ENCODE measurements around the gene ZNF680.
"Not testable (repeated sequence)": the region's sequence is repeated elsewhere in the genome, so short reads cannot be mapped to it uniquely, and the experiment has no call there.

ZNF680 gene

GRCh38 chr7:64562626-64563278, at the start of gene ZNF680:
ZNF680 (minus strand) TSS chr7:64563071; CDS start chr7:64562954, 117 bp downstream.
- FAIRE-seq = peak; percentile 81

- FAIRE-seq = no peak
Observed at GRCh38 chr7:64612452-64612851, 49.6 kb upstream of the ZNF680 start.

- FAIRE-seq = no peak
Observed at GRCh38 chr7:64611717-64612116, 48.8 kb upstream of the ZNF680 start.

GRCh38 chr7:64610997-64611396, 48.1 kb upstream of the ZNF680 start:
- FAIRE-seq = no peak

GRCh38 chr7:64608116-64608910, 45.4 kb upstream of the ZNF680 start:
- FAIRE-seq = no peak

GRCh38 chr7:64606385-64606784, 43.5 kb upstream of the ZNF680 start:
- no peak for FAIRE-seq

GRCh38 chr7:64603271-64603670, 40.4 kb upstream of the ZNF680 start:
- FAIRE-seq = no peak

GRCh38 chr7:64602518-64602917, 39.6 kb upstream of the ZNF680 start:
- FAIRE-seq = no peak

- no peak for FAIRE-seq
Observed at GRCh38 chr7:64602086-64602485, 39.2 kb upstream of the ZNF680 start.

- FAIRE-seq = no peak
Observed at GRCh38 chr7:64599359-64599758, 36.5 kb upstream of the ZNF680 start.

- FAIRE-seq = no peak
Observed at GRCh38 chr7:64590971-64591370, 28.1 kb upstream of the ZNF680 start.

GRCh38 chr7:64581926-64582894, 19.3 kb upstream of the ZNF680 start:
- no peak for FAIRE-seq

GRCh38 chr7:64581391-64581790, 18.5 kb upstream of the ZNF680 start:
- FAIRE-seq = no peak

- no peak for FAIRE-seq
Observed at GRCh38 chr7:64574540-64575099, 11.7 kb upstream of the ZNF680 start.

- not testable (repeated sequence) for FAIRE-seq
Observed at GRCh38 chr7:64570284-64570605, 7.4 kb upstream of the ZNF680 start.

GRCh38 chr7:64569372-64570283, 6.8 kb upstream of the ZNF680 start:
- FAIRE-seq = not testable (repeated sequence)

GRCh38 chr7:64562256-64562625, 630 bp downstream of the ZNF680 start:
- no peak for FAIRE-seq

- no peak for FAIRE-seq
Observed at GRCh38 chr7:64559206-64559605, 3.7 kb downstream of the ZNF680 start.

- FAIRE-seq = no peak
Observed at GRCh38 chr7:64558781-64559180, 4.1 kb downstream of the ZNF680 start.

- no peak for FAIRE-seq
Observed at GRCh38 chr7:64558323-64558705, 4.6 kb downstream of the ZNF680 start.

- no peak for FAIRE-seq
Observed at GRCh38 chr7:64557601-64558322, 5.1 kb downstream of the ZNF680 start.
